ENCODE data around the gene C1orf53.
"Not testable (repeated sequence)": the region's sequence is repeated elsewhere in the genome, so short reads cannot be mapped to it uniquely, and the experiment has no call there.

C1orf53 gene

GRCh38 chr1:197944485-197944884, 42.1 kb downstream of the C1orf53 start:
- Mint-ChIP-seq H3K27ac (no peak overlapping the region), H3K27me3 (ENCODE audit: low read depth) (no peaks in the 10 kb centered on the region), H3K36me3 (ENCODE audit: low read depth) (peaks cover 4% of the 10 kb centered on the region), H3K4me1 (ENCODE audit: low read depth) (peaks cover 20% of the 10 kb centered on the region), H3K9me3 (peaks cover 3% of the 10 kb centered on the region), H3K4me3 (no peak overlapping the region)
- DNase-seq (ENCODE audit: low spot score): no peak

GRCh38 chr1:197948926-197949899, 46.8 kb downstream of the C1orf53 start:
- Mint-ChIP-seq H3K36me3 (ENCODE audit: low read depth) (peaks cover 24% of the 10 kb centered on the region), H3K9me3 (peaks cover 18% of the 10 kb centered on the region), H3K4me3 (peak overlapping the region; percentile 72), H3K27ac (peak overlapping the region; percentile 89), H3K27me3 (ENCODE audit: low read depth) (no peaks in the 10 kb centered on the region), H3K4me1 (ENCODE audit: low read depth) (peaks cover 46% of the 10 kb centered on the region)
- peak; percentile 35 for DNase-seq (ENCODE audit: low spot score)

- Mint-ChIP-seq H3K4me3 (no peak overlapping the region), H3K36me3 (ENCODE audit: low read depth) (peaks cover 23% of the 10 kb centered on the region), H3K27ac (no peak overlapping the region), H3K27me3 (ENCODE audit: low read depth) (no peaks in the 10 kb centered on the region), H3K9me3 (peaks cover 19% of the 10 kb centered on the region), H3K4me1 (ENCODE audit: low read depth) (peaks cover 55% of the 10 kb centered on the region)
- no peak for DNase-seq (ENCODE audit: low spot score)
These were observed 48.7 kb downstream of the C1orf53 start for GRCh38 chr1:197951089-197951488.

- H3K9me3 Mint-ChIP-seq: peaks cover 19% of the 10 kb centered on the region
- H3K27ac Mint-ChIP-seq: no peak overlapping the region
- H3K27me3 Mint-ChIP-seq (ENCODE audit: low read depth): no peaks in the 10 kb centered on the region
- no peak for DNase-seq (ENCODE audit: low spot score)
- H3K36me3 Mint-ChIP-seq (ENCODE audit: low read depth): peaks cover 23% of the 10 kb centered on the region
- H3K4me1 Mint-ChIP-seq (ENCODE audit: low read depth): peaks cover 57% of the 10 kb centered on the region
- no peak overlapping the region for H3K4me3 Mint-ChIP-seq
These were observed 49.3 kb downstream of the C1orf53 start for GRCh38 chr1:197951617-197952175.

- not testable (repeated sequence) for H3K4me3 Mint-ChIP-seq; DNase-seq (ENCODE audit: low spot score); H3K27me3 Mint-ChIP-seq (ENCODE audit: low read depth)
- peak overlapping the region; percentile 12 for H3K27ac Mint-ChIP-seq
- peaks cover 19% of the 10 kb centered on the region for H3K9me3 Mint-ChIP-seq
- H3K36me3 Mint-ChIP-seq (ENCODE audit: low read depth): peaks cover 22% of the 10 kb centered on the region
- H3K4me1 Mint-ChIP-seq (ENCODE audit: low read depth): peaks cover 47% of the 10 kb centered on the region
These were observed 51.0 kb downstream of the C1orf53 start for GRCh38 chr1:197953472-197953871.

GRCh38 chr1:197954718-197955418, 52.4 kb downstream of the C1orf53 start:
- H3K27ac Mint-ChIP-seq: no peak overlapping the region
- peaks cover 8% of the 10 kb centered on the region for H3K27me3 Mint-ChIP-seq (ENCODE audit: low read depth)
- peaks cover 17% of the 10 kb centered on the region for H3K9me3 Mint-ChIP-seq
- no peak for DNase-seq (ENCODE audit: low spot score)
- H3K4me3 Mint-ChIP-seq: no peak overlapping the region
- H3K36me3 Mint-ChIP-seq (ENCODE audit: low read depth): peaks cover 20% of the 10 kb centered on the region
- peaks cover 34% of the 10 kb centered on the region for H3K4me1 Mint-ChIP-seq (ENCODE audit: low read depth)

GRCh38 chr1:197955486-197956394, 53.3 kb downstream of the C1orf53 start:
- no peak for DNase-seq (ENCODE audit: low spot score)

More at GRCh38 chr1:197955486-197956394, 53.3 kb downstream of the C1orf53 start:
- peaks cover 15% of the 10 kb centered on the region for H3K9me3 Mint-ChIP-seq
- peaks cover 8% of the 10 kb centered on the region for H3K27me3 Mint-ChIP-seq (ENCODE audit: low read depth)
- peaks cover 32% of the 10 kb centered on the region for H3K4me1 Mint-ChIP-seq (ENCODE audit: low read depth)
- H3K36me3 Mint-ChIP-seq (ENCODE audit: low read depth): peaks cover 19% of the 10 kb centered on the region
- no peak overlapping the region for H3K4me3 Mint-ChIP-seq
- no peak overlapping the region for H3K27ac Mint-ChIP-seq
